WTC11 (cell line): ENCODE data around the gene SNRNP70.

Source experiments
- ATF3 ChIP-seq: sonication (generic); formaldehyde crosslinking; conservative IDR thresholded peaks from 2 replicates; pipeline ENCODE4 v1.8.1; 2022; ENCODE audit warnings: mild to moderate bottlenecking, missing genetic modification reagents
- GTF2I ChIP-seq: fragments of 250-450 bp; sonication (Bioruptor Pico); conservative IDR thresholded peaks from 2 replicates; pipeline ENCODE4 v1.4.0; 2021; ENCODE audit warnings: mild to moderate bottlenecking
- JUN ChIP-seq: sonication (generic); formaldehyde crosslinking; IDR thresholded peaks from 2 replicates; pipeline ENCODE4 v1.8.0; 2023; ENCODE audit warnings: mild to moderate bottlenecking, missing genetic modification reagents

GRCh38 chr19:49113762-49114629 is 28.7 kb downstream of the SNRNP70 start, which contains the start of gene LIN7B:
- TF ChIP-seq ATF3 (CRISPR knock-in tag): no peak
- no peak for TF ChIP-seq JUN (CRISPR knock-in tag)
- no peak for TF ChIP-seq GTF2I (CRISPR knock-in tag)
